Endothelial cell of umbilical vein (primary cell): ENCODE results near the gene ITGB3. TPM values are rescaled to one million over a fixed set of nuclear protein-coding genes. Genes with fewer than 3 reads are reported as not detected.

Source experiments
- BruUV-seq: library from RNA; stranded (reverse); fragments of 400-500 nt; replicated peaks from 2 replicates; lab custom pipeline; 2021; lab: Mats Ljungman, UMichigan
- CTCF ChIA-PET: fragments of 300-600, 350-600 bp; sonication (Branson Sonifier 250); formaldehyde crosslinking; loops from one replicate; lab custom pipeline; 2021; ENCODE audit warnings: antibody characterized with exemption, inconsistent platforms; lab: Charles Lee
- POLR2A ChIA-PET: fragments of 300-600, 350-600 bp; sonication (Branson Sonifier 250); formaldehyde crosslinking; loops from one replicate; lab custom pipeline; 2021; ENCODE audit warnings: antibody characterized with exemption, inconsistent platforms; lab: Charles Lee
- DNase-seq: peaks from one replicate; pipeline ENCODE4 v3.0.0-alpha.2; 2011; ENCODE audit warnings: low read depth, low spot score
- FAIRE-seq: peaks from 2 replicates; lab custom pipeline; 2011; peaks lifted over from hg19 to GRCh38; lab: Jason Lieb, UNC
- H2AFZ ChIP-seq: 2 replicates; pipeline ENCODE4 v1.6.0; 2012; ENCODE audit warnings: low read depth, low read length, control low read depth, inconsistent platforms
- H3K27ac ChIP-seq: 2 replicates; pipeline ENCODE4 v1.5.1; 2011; ENCODE audit warnings: low read depth, mild to moderate bottlenecking, control low read depth, low read length, moderate library complexity; ENCODE audit not compliant: insufficient read depth
- H3K27me3 ChIP-seq, 2 experiments: 2 replicates each; pipeline versions ENCODE4 v1.6.0 to v1.6.1; 2011; ENCODE audit warnings: low read length in 2 of 2, mixed read lengths in 1 of 2; ENCODE audit not compliant: control insufficient read depth in 2 of 2, insufficient read depth in 2 of 2
- H3K36me3 ChIP-seq, 2 experiments: 2 replicates in 1 of 2; 3 replicates in 1 of 2; pipeline ENCODE4 v1.5.1; 2011; ENCODE audit warnings: low read length in 2 of 2, mild to moderate bottlenecking in 1 of 2, moderate library complexity in 1 of 2; ENCODE audit not compliant: control insufficient read depth in 2 of 2, insufficient read depth in 2 of 2; ENCODE audit errors: extremely low read depth in 1 of 2
- H3K4me1 ChIP-seq: 3 replicates; pipeline ENCODE4 v1.5.1; 2011; ENCODE audit warnings: mild to moderate bottlenecking, low read length; ENCODE audit not compliant: control insufficient read depth, insufficient read depth; ENCODE audit errors: extremely low read depth
- H3K4me2 ChIP-seq: 2 replicates; pipeline ENCODE4 v1.6.1; 2011; ENCODE audit warnings: low read length, control low read depth, mixed read lengths; ENCODE audit not compliant: insufficient read depth
- H3K4me3 ChIP-seq, 3 experiments: fragments of 200-600 bp in 1 of 3; sonication (generic), shearing (Covaris generic) in 1 of 3; replicated peaks in 1 of 3; 2 replicates each; pipeline ENCODE4 v1.5.1; 2011 to 2016; ENCODE audit warnings: control low read depth in 3 of 3, low read length in 3 of 3, mild to moderate bottlenecking in 2 of 3, inconsistent platforms in 1 of 3, low read depth in 1 of 3, moderate library complexity in 1 of 3; ENCODE audit not compliant: insufficient read depth in 1 of 3
- H3K79me2 ChIP-seq: 2 replicates; pipeline ENCODE4 v1.6.0; 2012; ENCODE audit warnings: low read length, inconsistent platforms; ENCODE audit not compliant: control insufficient read depth, insufficient read depth
- H3K9ac ChIP-seq: replicated peaks from 2 replicates; pipeline ENCODE3; 2011; ENCODE audit warnings: low read length, control low read depth; ENCODE audit not compliant: insufficient read depth; ENCODE audit errors: extremely low read depth
- H3K9me1 ChIP-seq: replicated peaks from 3 replicates; pipeline ENCODE4 v1.6.0; 2011; ENCODE audit warnings: mild to moderate bottlenecking, low read length; ENCODE audit not compliant: control insufficient read depth, insufficient read depth; ENCODE audit errors: extremely low read depth
- H3K9me3 ChIP-seq: replicated peaks from 2 replicates; pipeline ENCODE4 v1.5.1; 2012; ENCODE audit warnings: low read length, inconsistent platforms; ENCODE audit not compliant: control insufficient read depth, insufficient read depth
- H4K20me1 ChIP-seq: replicated peaks from 2 replicates; pipeline ENCODE3; 2011; ENCODE audit warnings: mild to moderate bottlenecking, low read length; ENCODE audit not compliant: control insufficient read depth, insufficient read depth; ENCODE audit errors: extremely low read depth
- CTCF ChIP-seq, 2 donors: IDR thresholded peaks; 1 replicate in 1 of 2; 2 replicates in 1 of 2; pipeline ENCODE4 v1.5.1; 2011; ENCODE audit warnings: low read length in 2 of 2, mild to moderate bottlenecking in 2 of 2, moderate library complexity in 2 of 2, control low read depth in 1 of 2, inconsistent platforms in 1 of 2, low read depth in 1 of 2; ENCODE audit not compliant: insufficient read depth in 1 of 2; ENCODE audit errors: extremely low read depth in 1 of 2
- EZH2 ChIP-seq: IDR thresholded peaks from 2 replicates; pipeline ENCODE4 v1.6.1; 2012; ENCODE audit warnings: borderline replicate concordance, low read depth, mild to moderate bottlenecking, moderate library complexity, low read length, inconsistent platforms; ENCODE audit not compliant: severe bottlenecking
- FOS ChIP-seq: IDR thresholded peaks from 2 replicates; pipeline ENCODE4 v1.6.1; 2011; ENCODE audit warnings: mild to moderate bottlenecking, low read length, moderate library complexity, borderline replicate concordance; ENCODE audit not compliant: insufficient read depth
- GATA2 ChIP-seq: IDR thresholded peaks from 2 replicates; pipeline ENCODE4 v1.7.0; 2011; ENCODE audit warnings: low read depth, mild to moderate bottlenecking, moderate library complexity, mixed read lengths, low read length; ENCODE audit not compliant: insufficient read length, insufficient read depth
- JUN ChIP-seq: IDR thresholded peaks from 2 replicates; pipeline ENCODE4 v1.6.1; 2011; ENCODE audit warnings: borderline replicate concordance, low read depth; ENCODE audit not compliant: insufficient read length, insufficient read depth
- MAX ChIP-seq: IDR thresholded peaks from 2 replicates; pipeline ENCODE4 v1.6.1; 2011; ENCODE audit not compliant: insufficient read depth, insufficient read length
- MYC ChIP-seq: IDR thresholded peaks from one replicate; pipeline ENCODE4 v1.6.1; 2011; ENCODE audit warnings: mild to moderate bottlenecking, low read depth, low read length
- POLR2A ChIP-seq: IDR thresholded peaks from 2 replicates; pipeline ENCODE4 v1.6.1; 2012; ENCODE audit warnings: low read depth, mild to moderate bottlenecking, control low read depth, low read length
- POLR2AphosphoS5 ChIP-seq: IDR thresholded peaks from 2 replicates; pipeline ENCODE4 v1.6.1; 2012; ENCODE audit warnings: low read depth, mild to moderate bottlenecking, control low read depth, low read length, moderate library complexity; ENCODE audit not compliant: insufficient read depth
- dilution Hi-C: fragments of 300-500 bp; cut with MboI; formaldehyde crosslinking; loops from one replicate; pipeline ENCODE4 v1.15.0; 2019; ENCODE audit warnings: low sequenced_read_pairs; ENCODE audit not compliant: extremely low pct_ligation_motif_present
- intact Hi-C: fragments of 100-400 bp; cut with micrococcal nuclease; formaldehyde crosslinking; loops from one replicate; pipeline ENCODE4 v1.10.0; 2022
- polyA plus RNA-seq, 4 experiments: library from polyadenylated mRNA; depleted of rRNA in 3 of 4; stranded (reverse) in 3 of 4; unstranded in 1 of 4; fragments of >200 nt; gene quantifications; 2 replicates each; pipeline versions ENCODE4 v1.2.1 to v1.2.3, GENCODE V29; 2011 to 2012; ENCODE audit warnings: missing spikeins in 1 of 4
- total RNA-seq: library from RNA; stranded (reverse); gene quantifications from 2 replicates; pipeline ENCODE4 v1.2.3, GENCODE V29; 2021

Gene ITGB3
- total and polyA plus RNA-seq, 2 donors (not counting 3 experiments of a cell fraction or from before 2014, with no cell fraction given): 55.8 to 60.0 TPM

DNA sequence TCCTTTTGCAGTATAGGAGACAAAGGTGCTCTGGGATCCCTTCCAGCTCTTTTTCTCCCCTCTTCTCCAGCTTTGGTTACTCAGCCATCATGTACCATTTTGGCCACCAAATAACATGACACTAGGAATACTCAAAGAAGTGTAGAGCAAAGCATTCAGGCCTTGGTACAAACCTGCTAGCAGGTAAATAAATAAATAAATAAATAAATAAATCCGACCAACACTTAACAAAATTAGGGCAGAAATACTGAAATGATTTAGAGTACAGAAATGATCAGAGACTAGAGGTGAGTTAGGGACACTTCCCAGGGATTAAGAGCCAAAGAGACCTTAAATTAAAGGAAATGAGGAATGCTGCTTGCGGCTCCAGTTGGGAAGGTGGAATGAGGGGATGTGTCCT, 17.7 kb upstream of the ITGB3 start:
- no peak overlapping the region for H3K4me3 ChIP-seq
- BruUV-seq: no TSS peak
- no peak overlapping the region for H2AFZ ChIP-seq
- CTCF ChIA-PET: interaction anchor here (2.8 kb wide), 1 partner anchor 80 kb away, joined by 12 read pairs; no protein-coding TSS in a partner anchor
- H3K4me1 ChIP-seq: peaks cover 19% of the 10 kb centered on the region
- no peaks in the 10 kb centered on the region for H4K20me1 ChIP-seq
- H3K9me1 ChIP-seq: no peaks in the 10 kb centered on the region
- FAIRE-seq: no peak
- DNase-seq: no peak
- H3K4me2 ChIP-seq: no peak overlapping the region
- no peaks in the 10 kb centered on the region for H3K79me2 ChIP-seq
- no peaks in the 10 kb centered on the region for H3K36me3 ChIP-seq
- no peaks in the 10 kb centered on the region for H3K27me3 ChIP-seq
- dilution Hi-C loops (no loop called here), intact Hi-C loops (no loop called here)
- TF ChIP-seq GATA2: no peak
- no peak for TF ChIP-seq CTCF (IDR thresholded peaks at IDR 0.05; ENCODE audit: extremely low read depth in 1 of 2, insufficient read depth in 1 of 2, low read depth in 1 of 2, low read length in 2 of 2)
- TF ChIP-seq POLR2A: no peak
- no peak for TF ChIP-seq POLR2AphosphoS5
- no peak for TF ChIP-seq FOS
- no peak for TF ChIP-seq MYC
- no peak for TF ChIP-seq EZH2
- no peak for TF ChIP-seq JUN
- no peak for TF ChIP-seq MAX
- H3K9me3 ChIP-seq: no peaks in the 10 kb centered on the region
- POLR2A ChIA-PET: no interaction called here
- H3K27ac ChIP-seq: no peak overlapping the region
- H3K9ac ChIP-seq: no peak overlapping the region
